HepG2 (cell line): ENCODE results near the gene CLDN11. TPM values are rescaled to one million over a fixed set of nuclear protein-coding genes. Genes with fewer than 3 reads are reported as not detected.

ENCODE experiments used
- ATAC-seq: fragments of 200-7000 bp; cut with Tn5 transposase; 3 replicates; pipeline ENCODE4 v1.9.1; 2020; ENCODE audit warnings: mild to moderate bottlenecking, moderate library complexity
- BruUV-seq: library from RNA; stranded (reverse); fragments of 400-500 nt; replicated peaks from 2 replicates; lab custom pipeline; 2021; lab: Mats Ljungman, UMichigan
- CTCF ChIA-PET: fragments of 300-600 bp; formaldehyde crosslinking; extraction: SDS; loops from one replicate; lab custom pipeline; 2021; ENCODE audit warnings: low total read pairs, inconsistent platforms, low intra/inter-chr PET ratio; lab: Yijun Ruan, JAX
- POLR2A ChIA-PET: fragments of 350-600 bp; sonication (Branson Sonifier 250); formaldehyde crosslinking; loops from one replicate; lab custom pipeline; 2020; ENCODE audit warnings: antibody characterized with exemption, inconsistent platforms; lab: Yijun Ruan, JAX
- DNase-seq: peaks from one replicate; pipeline ENCODE4 v3.0.0-alpha.2; 2015; ENCODE audit warnings: low spot score
- FAIRE-seq: peaks from 3 replicates; lab custom pipeline; 2011; peaks lifted over from hg19 to GRCh38; lab: Jason Lieb, UNC
- H2AFZ ChIP-seq: one replicate; pipeline ENCODE4 v1.6.1; 2011; ENCODE audit warnings: low read length, inconsistent platforms
- H3K27ac ChIP-seq: fragments of 300-600 bp; 3 replicates; pipeline ENCODE4 v1.8.0; 2011; ENCODE audit warnings: mixed run types, mild to moderate bottlenecking, mixed read lengths, low read length, inconsistent platforms; ENCODE audit not compliant: insufficient read depth; ENCODE audit errors: extremely low read length
- H3K27me3 ChIP-seq, 2 experiments: fragments of 200-600 bp in 1 of 2; 2 replicates in 1 of 2; 3 replicates in 1 of 2; pipeline versions ENCODE4 v1.6.0 to v1.8.0; 2011; ENCODE audit warnings: low read length in 2 of 2, mild to moderate bottlenecking in 2 of 2, moderate library complexity in 2 of 2, inconsistent platforms in 1 of 2; ENCODE audit not compliant: insufficient read depth in 2 of 2, control insufficient read depth in 1 of 2
- H3K36me3 ChIP-seq, 2 experiments: fragments of 200-600 bp in 1 of 2; replicated peaks in 1 of 2; 2 replicates in 1 of 2; 3 replicates in 1 of 2; pipeline versions ENCODE4 v1.5.1 to v1.8.0; 2011; ENCODE audit warnings: low read length in 2 of 2, inconsistent platforms in 1 of 2; ENCODE audit not compliant: insufficient read depth in 2 of 2, control insufficient read depth in 1 of 2
- H3K4me1 ChIP-seq: 2 replicates; pipeline ENCODE4 v1.5.1; 2012; ENCODE audit warnings: low read length, inconsistent platforms; ENCODE audit not compliant: insufficient read depth
- H3K4me2 ChIP-seq: 2 replicates; pipeline ENCODE4 v1.6.0; 2011; ENCODE audit warnings: low read depth, low read length, inconsistent platforms
- H3K4me3 ChIP-seq, 3 experiments: fragments of 200-600 bp in 1 of 3; sonication (generic), shearing (Covaris generic) in 1 of 3; replicated peaks in 1 of 3; 2 replicates each; pipeline ENCODE4 v1.5.1; 2011 to 2016; ENCODE audit warnings: low read length in 3 of 3, inconsistent platforms in 2 of 3, low read depth in 2 of 3, mild to moderate bottlenecking in 2 of 3, control low read depth in 1 of 3, mixed read lengths in 1 of 3; ENCODE audit not compliant: insufficient read depth in 1 of 3
- H3K79me2 ChIP-seq: one replicate; pipeline ENCODE4 v1.6.1; 2011; ENCODE audit warnings: low read length, inconsistent platforms; ENCODE audit not compliant: insufficient read depth
- H3K9ac ChIP-seq: 2 replicates; pipeline ENCODE4 v1.6.0; 2011; ENCODE audit warnings: mild to moderate bottlenecking, low read depth, low read length, inconsistent platforms; ENCODE audit not compliant: insufficient read depth
- H3K9me3 ChIP-seq: 2 replicates; pipeline ENCODE4 v1.5.1; 2012; ENCODE audit warnings: mild to moderate bottlenecking, low read length
- H4K20me1 ChIP-seq: 2 replicates; pipeline ENCODE4 v1.6.0; 2011; ENCODE audit warnings: inconsistent platforms, mild to moderate bottlenecking, low read length, moderate library complexity; ENCODE audit not compliant: insufficient read depth
- ARNTL ChIP-seq: sonication (generic); formaldehyde crosslinking; IDR thresholded peaks from 2 replicates; pipeline ENCODE4 v1.4.0; 2020; ENCODE audit warnings: mild to moderate bottlenecking, missing genetic modification reagents
- HBP1 ChIP-seq: IDR thresholded peaks from 2 replicates; pipeline ENCODE4 v1.6.1; 2016; ENCODE audit warnings: low read depth, control low read depth
- HIC2 ChIP-seq: sonication (generic); formaldehyde crosslinking; IDR thresholded peaks from 2 replicates; pipeline ENCODE4 v1.9.0; 2022; ENCODE audit warnings: low read depth, missing genetic modification reagents
- HNRNPL ChIP-seq: fragments of 200-400 bp; formaldehyde crosslinking; IDR thresholded peaks from 2 replicates; pipeline ENCODE4 v1.6.1; 2017; ENCODE audit warnings: mild to moderate bottlenecking, low read depth, low read length
- HOXA7 ChIP-seq: sonication (generic); formaldehyde crosslinking; IDR thresholded peaks from 2 replicates; pipeline ENCODE4 v1.8.1; 2022; ENCODE audit warnings: mild to moderate bottlenecking, missing genetic modification reagents, moderate library complexity
- MATR3 ChIP-seq: sonication (generic); formaldehyde crosslinking; IDR thresholded peaks from 2 replicates; pipeline ENCODE4 v1.4.0; 2020; ENCODE audit warnings: missing genetic modification reagents
- NR2F2 ChIP-seq: IDR thresholded peaks from 2 replicates; pipeline ENCODE4 v1.6.1; 2012; ENCODE audit warnings: low read depth, inconsistent platforms, borderline replicate concordance
- RELA ChIP-seq: sonication (generic); formaldehyde crosslinking; IDR thresholded peaks from 2 replicates; pipeline ENCODE4 v1.4.0; 2020; ENCODE audit warnings: missing genetic modification reagents
- SMAD1 ChIP-seq: sonication (generic); formaldehyde crosslinking; IDR thresholded peaks from 2 replicates; pipeline ENCODE4 v1.4.0; 2020; ENCODE audit warnings: missing genetic modification reagents, low read depth, mild to moderate bottlenecking, borderline replicate concordance
- SMAD3 ChIP-seq: sonication (generic); formaldehyde crosslinking; IDR thresholded peaks from 2 replicates; pipeline ENCODE4 v1.4.0; 2020; ENCODE audit warnings: missing genetic modification reagents
- TFDP2 ChIP-seq: sonication (generic); formaldehyde crosslinking; IDR thresholded peaks from 2 replicates; pipeline ENCODE4 v1.4.0; 2020; ENCODE audit warnings: missing genetic modification reagents
- TSC22D2 ChIP-seq: sonication (generic); formaldehyde crosslinking; IDR thresholded peaks from 2 replicates; pipeline ENCODE4 v1.5.1; 2020; ENCODE audit warnings: missing genetic modification reagents, mild to moderate bottlenecking, borderline replicate concordance
- ZFP62 ChIP-seq: sonication (generic); formaldehyde crosslinking; IDR thresholded peaks from 2 replicates; pipeline ENCODE4 v1.4.0; 2020; ENCODE audit warnings: missing genetic modification reagents
- ZMAT5 ChIP-seq: sonication (generic); formaldehyde crosslinking; IDR thresholded peaks from 2 replicates; pipeline ENCODE4 v1.5.0; 2020; ENCODE audit warnings: mild to moderate bottlenecking, low read depth, missing genetic modification reagents, borderline replicate concordance
- ZNF253 ChIP-seq: sonication (generic); formaldehyde crosslinking; IDR thresholded peaks from 2 replicates; pipeline ENCODE4 v1.8.0; 2022; ENCODE audit warnings: mild to moderate bottlenecking, missing genetic modification reagents, borderline replicate concordance
- ZNF703 ChIP-seq: sonication (generic); formaldehyde crosslinking; IDR thresholded peaks from 2 replicates; pipeline ENCODE4 v1.5.1; 2020; ENCODE audit warnings: missing genetic modification reagents, mild to moderate bottlenecking, moderate library complexity, borderline replicate concordance
- ZNF724P ChIP-seq: sonication (generic); formaldehyde crosslinking; IDR thresholded peaks from 2 replicates; pipeline ENCODE4 v1.8.0; 2022; ENCODE audit warnings: missing genetic modification reagents, borderline replicate concordance
- in situ Hi-C: cut with HindIII; loops from 2 replicates; pipeline ENCODE4 v1.10.0; 2017; ENCODE audit warnings: low pct_unique_long_range_greater_than_20kb; ENCODE audit not compliant: extremely low pct_ligation_motif_present
- intact Hi-C: fragments of 100-400 bp; cut with micrococcal nuclease; formaldehyde crosslinking; loops from one replicate; pipeline ENCODE4 v1.10.0; 2022; ENCODE audit not compliant: unreplicated experiment
- polyA plus RNA-seq, 8 experiments: library from polyadenylated mRNA; depleted of rRNA in 3 of 8; stranded (reverse) in 7 of 8; unstranded in 1 of 8; fragments of >200 nt; fragmentation: Illumina TruSeq in 4 of 8; extraction: Trizol in 4 of 8; gene quantifications; 2 replicates each; pipeline versions ENCODE4 v1.2.1 to v1.2.3, GENCODE V29; 2011 to 2016; ENCODE audit warnings: low read depth in 4 of 8, missing spikeins in 1 of 8, mixed read lengths in 1 of 8; ENCODE audit not compliant: insufficient read depth in 1 of 8
- total RNA-seq, 5 experiments: library from RNA; depleted of rRNA; stranded (reverse); fragments of >200 nt; fragmentation: Illumina TruSeq; extraction: Trizol; gene quantifications; 2 replicates each; pipeline ENCODE4 v1.2.3, GENCODE V29; 2016; ENCODE audit warnings: low read depth in 1 of 5

The CLDN11 gene
- total and polyA plus RNA-seq, 2 of the 13 experiments (the other 11 are each of a cell fraction or from before 2014, with no cell fraction given) = 4.2 to 4.9 TPM

- no peak for TF ChIP-seq HNRNPL
Measured at GRCh38 chr3:170397685-170398084, 21.0 kb upstream of the CLDN11 start (continued).

GRCh38 chr3:170405101-170405500, 13.6 kb upstream of the CLDN11 start:
- ATAC-seq (no peak), FAIRE-seq (no peak)
- in situ Hi-C loops = no loop called here

More at GRCh38 chr3:170405101-170405500, 13.6 kb upstream of the CLDN11 start:
- ChIA-PET CTCF (no interaction called here), POLR2A (no interaction called here)
- TF ChIP-seq ARNTL (CRISPR knock-in tag) = no peak
- no peak for TF ChIP-seq HOXA7 (CRISPR knock-in tag)
- no peak for TF ChIP-seq ZNF253 (CRISPR knock-in tag)
- TF ChIP-seq NR2F2 = no peak
- TF ChIP-seq TSC22D2 (CRISPR knock-in tag) = no peak
- TF ChIP-seq RELA (CRISPR knock-in tag) = no peak
- TF ChIP-seq ZNF724P = no peak
- no peak for TF ChIP-seq MATR3 (CRISPR knock-in tag)
- no peak for TF ChIP-seq ZNF703 (CRISPR knock-in tag)
- no peak for TF ChIP-seq TFDP2 (CRISPR knock-in tag)
- no peak for TF ChIP-seq SMAD3 (CRISPR knock-in tag)
- no peak for TF ChIP-seq HBP1 (CRISPR knock-in tag)
- no peak for TF ChIP-seq ZFP62 (CRISPR knock-in tag)
- TF ChIP-seq HIC2 (CRISPR knock-in tag) = no peak
- TF ChIP-seq ZMAT5 (CRISPR knock-in tag) = no peak
- no peak for TF ChIP-seq SMAD1 (CRISPR knock-in tag)
- H3K27me3 ChIP-seq = no peaks in the 10 kb centered on the region
- intact Hi-C loops = no loop called here
- H3K9me3 ChIP-seq = no peaks in the 10 kb centered on the region
- H3K4me2 ChIP-seq = no peak overlapping the region
- no peak for DNase-seq
- no peaks in the 10 kb centered on the region for H3K4me1 ChIP-seq
- no peaks in the 10 kb centered on the region for H3K79me2 ChIP-seq
- no peak overlapping the region for H2AFZ ChIP-seq
- no peak overlapping the region for H3K4me3 ChIP-seq
- no peak overlapping the region for H3K27ac ChIP-seq
- H3K36me3 ChIP-seq = no peaks in the 10 kb centered on the region
- H4K20me1 ChIP-seq = no peaks in the 10 kb centered on the region
- no TSS peak for BruUV-seq
- no peak overlapping the region for H3K9ac ChIP-seq
